K562 (cell line): ENCODE data around the gene RNF207.

Experiments
- BCLAF1 ChIP-seq, 2 experiments: fragments of 450-650 bp in 1 of 2; IDR thresholded peaks; 2 replicates each; pipeline ENCODE4 v1.6.1; 2011 to 2017; ENCODE audit warnings: low read depth in 2 of 2, antibody characterized with exemption in 1 of 2, borderline replicate concordance in 1 of 2, low read length in 1 of 2, mild to moderate bottlenecking in 1 of 2, mixed read lengths in 1 of 2; ENCODE audit not compliant: control insufficient read depth in 1 of 2
- BRF2 ChIP-seq: IDR thresholded peaks from 3 replicates; pipeline ENCODE4 v1.6.1; 2011; ENCODE audit warnings: borderline replicate concordance, mild to moderate bottlenecking; ENCODE audit not compliant: insufficient read length, insufficient read depth
- EP300 ChIP-seq: IDR thresholded peaks from 2 replicates; pipeline ENCODE4 v1.6.1; 2012; ENCODE audit warnings: low read length, improper control_type of control experiment
- EZH2 ChIP-seq: IDR thresholded peaks from 2 replicates; pipeline ENCODE4 v1.6.1; 2012; ENCODE audit warnings: low read depth, mild to moderate bottlenecking, inconsistent platforms, low read length, borderline replicate concordance
- HOMEZ ChIP-seq: fragments of 250-450 bp; sonication (Bioruptor Pico); IDR thresholded peaks from 2 replicates; pipeline ENCODE4 v1.4.0; 2020; ENCODE audit warnings: mild to moderate bottlenecking, moderate library complexity
- PRMT5 ChIP-seq: sonication (generic); formaldehyde crosslinking; IDR thresholded peaks from 2 replicates; pipeline ENCODE4 v1.5.0; 2020; ENCODE audit warnings: missing genetic modification reagents
- RAD21 ChIP-seq, 2 experiments: fragments of 250-450 bp in 1 of 2; fragments of 450-650 bp in 1 of 2; sonication (Bioruptor Pico) in 1 of 2; formaldehyde crosslinking in 1 of 2; IDR thresholded peaks in 1 of 2; conservative IDR thresholded peaks in 1 of 2; 2 replicates each; pipeline versions ENCODE4 v1.4.0 to v1.8.0; 2020 to 2022; ENCODE audit warnings: mild to moderate bottlenecking in 2 of 2, moderate library complexity in 1 of 2
- RBFOX2 ChIP-seq: fragments of 200-400 bp; formaldehyde crosslinking; IDR thresholded peaks from 2 replicates; pipeline ENCODE4 v1.6.1; 2017; ENCODE audit warnings: low read depth, mild to moderate bottlenecking, low read length, moderate library complexity
- RFX5 ChIP-seq: IDR thresholded peaks from 2 replicates; pipeline ENCODE4 v1.6.1; 2011; ENCODE audit warnings: low read depth, mild to moderate bottlenecking, improper control_type of control experiment, low read length
- SIX5 ChIP-seq, 2 experiments: IDR thresholded peaks; 2 replicates each; pipeline ENCODE4 v1.6.1; 2011; ENCODE audit warnings: low read length in 2 of 2, borderline replicate concordance in 1 of 2, low read depth in 1 of 2, mild to moderate bottlenecking in 1 of 2, moderate library complexity in 1 of 2; ENCODE audit not compliant: insufficient read depth in 1 of 2
- TBL1XR1 ChIP-seq, 2 experiments: IDR thresholded peaks; 2 replicates each; pipeline ENCODE4 v1.6.1; 2012; ENCODE audit warnings: improper control_type of control experiment in 2 of 2, low read length in 2 of 2, mild to moderate bottlenecking in 1 of 2
- ZBTB33 ChIP-seq: sonication (generic); formaldehyde crosslinking; IDR thresholded peaks from 2 replicates; pipeline ENCODE4 v1.8.1; 2023; ENCODE audit warnings: mild to moderate bottlenecking, missing genetic modification reagents
- TF ChIP-seq, protein P1 (sequence below), 3 experiments: IDR thresholded peaks in 2 of 3; conservative IDR thresholded peaks in 1 of 3; 2 replicates each; pipeline ENCODE4 v1.5.1; 2011 to 2012; ENCODE audit warnings: low read length in 3 of 3, mild to moderate bottlenecking in 3 of 3, control low read depth in 2 of 3, improper control_type of control experiment in 1 of 3, inconsistent platforms in 1 of 3, low read depth in 1 of 3, mixed read lengths in 1 of 3, moderate library complexity in 1 of 3; ENCODE audit not compliant: insufficient read depth in 2 of 3
- TF ChIP-seq, protein P2 (sequence below), 2 experiments: fragments of 250-450 bp in 1 of 2; fragments of 450-650 bp in 1 of 2; sonication (Bioruptor Pico) in 1 of 2; IDR thresholded peaks; 2 replicates each; pipeline versions ENCODE4 v1.6.1 to v1.8.0; 2016 to 2021; ENCODE audit warnings: mild to moderate bottlenecking in 2 of 2, moderate library complexity in 2 of 2, missing compliant biosample characterization in 1 of 2, missing genetic modification characterization in 1 of 2

DNA sequence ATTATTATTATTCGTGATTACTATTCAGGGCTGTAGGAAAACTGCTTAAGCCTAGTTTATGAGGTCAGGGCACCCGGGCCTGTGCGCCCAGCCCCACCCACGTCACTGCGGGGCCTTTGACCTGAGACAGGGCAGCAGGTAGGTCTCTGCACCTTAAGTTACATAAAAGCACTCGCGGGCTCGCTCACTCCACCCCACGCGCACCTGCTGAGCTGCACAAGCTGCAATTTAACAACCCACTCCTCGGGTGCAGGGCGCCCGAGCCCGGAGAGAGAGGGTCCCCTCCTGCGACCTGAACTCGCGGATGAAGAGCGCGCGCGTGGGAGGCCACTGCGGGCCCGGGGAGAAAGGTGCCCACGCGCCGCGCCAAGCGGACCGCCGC, 29.4 kb downstream of the RNF207 start:
- no peak for TF ChIP-seq RAD21 (CRISPR knock-in tag; conservative IDR thresholded peaks at IDR 0.05 in 1 of 2, IDR thresholded peaks at IDR 0.05 in 1 of 2)
- TF ChIP-seq, protein P1, sequence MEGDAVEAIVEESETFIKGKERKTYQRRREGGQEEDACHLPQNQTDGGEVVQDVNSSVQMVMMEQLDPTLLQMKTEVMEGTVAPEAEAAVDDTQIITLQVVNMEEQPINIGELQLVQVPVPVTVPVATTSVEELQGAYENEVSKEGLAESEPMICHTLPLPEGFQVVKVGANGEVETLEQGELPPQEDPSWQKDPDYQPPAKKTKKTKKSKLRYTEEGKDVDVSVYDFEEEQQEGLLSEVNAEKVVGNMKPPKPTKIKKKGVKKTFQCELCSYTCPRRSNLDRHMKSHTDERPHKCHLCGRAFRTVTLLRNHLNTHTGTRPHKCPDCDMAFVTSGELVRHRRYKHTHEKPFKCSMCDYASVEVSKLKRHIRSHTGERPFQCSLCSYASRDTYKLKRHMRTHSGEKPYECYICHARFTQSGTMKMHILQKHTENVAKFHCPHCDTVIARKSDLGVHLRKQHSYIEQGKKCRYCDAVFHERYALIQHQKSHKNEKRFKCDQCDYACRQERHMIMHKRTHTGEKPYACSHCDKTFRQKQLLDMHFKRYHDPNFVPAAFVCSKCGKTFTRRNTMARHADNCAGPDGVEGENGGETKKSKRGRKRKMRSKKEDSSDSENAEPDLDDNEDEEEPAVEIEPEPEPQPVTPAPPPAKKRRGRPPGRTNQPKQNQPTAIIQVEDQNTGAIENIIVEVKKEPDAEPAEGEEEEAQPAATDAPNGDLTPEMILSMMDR (IDR thresholded peaks at IDR 0.05 in 2 of 3, conservative IDR thresholded peaks at IDR 0.05 in 1 of 3; ENCODE audit: insufficient read depth in 2 of 3, low read depth in 1 of 3, low read length in 3 of 3): no peak
- no peak for TF ChIP-seq TBL1XR1 (IDR thresholded peaks at IDR 0.05; ENCODE audit: low read length in 2 of 2)
- no peak for TF ChIP-seq BCLAF1 (IDR thresholded peaks at IDR 0.05; ENCODE audit: borderline replicate concordance in 1 of 2, control insufficient read depth in 1 of 2, low read depth in 2 of 2, low read length in 1 of 2)
- no peak for TF ChIP-seq RBFOX2
- TF ChIP-seq EP300: no peak
- no peak for TF ChIP-seq RFX5
- no peak for TF ChIP-seq PRMT5 (CRISPR knock-in tag)
- TF ChIP-seq SIX5 (IDR thresholded peaks at IDR 0.05; ENCODE audit: borderline replicate concordance in 1 of 2, insufficient read depth in 1 of 2, low read depth in 1 of 2, low read length in 2 of 2): no peak
- TF ChIP-seq ZBTB33 (CRISPR knock-in tag): no peak
- no peak for TF ChIP-seq BRF2
- TF ChIP-seq, protein P2, sequence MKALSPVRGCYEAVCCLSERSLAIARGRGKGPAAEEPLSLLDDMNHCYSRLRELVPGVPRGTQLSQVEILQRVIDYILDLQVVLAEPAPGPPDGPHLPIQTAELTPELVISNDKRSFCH (CRISPR knock-in tag; IDR thresholded peaks at IDR 0.05): no peak
- TF ChIP-seq, protein P2 (tag; IDR thresholded peaks at IDR 0.05): no peak
- no peak for TF ChIP-seq EZH2
- no peak for TF ChIP-seq HOMEZ (CRISPR knock-in tag)
